Camera-type eye (tissue), 1 donor: ENCODE measurements around the gene PDAP1. TPM values are rescaled to one million over a fixed set of nuclear protein-coding genes. Genes with fewer than 3 reads are reported as not detected.

Source experiments
- total RNA-seq: library from RNA; depleted of rRNA; stranded (reverse); fragments of >200 nt; gene quantifications from one replicate; pipeline ENCODE4 v1.2.3, GENCODE V29; 2014

The PDAP1 gene, protein sequence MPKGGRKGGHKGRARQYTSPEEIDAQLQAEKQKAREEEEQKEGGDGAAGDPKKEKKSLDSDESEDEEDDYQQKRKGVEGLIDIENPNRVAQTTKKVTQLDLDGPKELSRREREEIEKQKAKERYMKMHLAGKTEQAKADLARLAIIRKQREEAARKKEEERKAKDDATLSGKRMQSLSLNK
- 58.3 TPM for total RNA-seq

DNA sequence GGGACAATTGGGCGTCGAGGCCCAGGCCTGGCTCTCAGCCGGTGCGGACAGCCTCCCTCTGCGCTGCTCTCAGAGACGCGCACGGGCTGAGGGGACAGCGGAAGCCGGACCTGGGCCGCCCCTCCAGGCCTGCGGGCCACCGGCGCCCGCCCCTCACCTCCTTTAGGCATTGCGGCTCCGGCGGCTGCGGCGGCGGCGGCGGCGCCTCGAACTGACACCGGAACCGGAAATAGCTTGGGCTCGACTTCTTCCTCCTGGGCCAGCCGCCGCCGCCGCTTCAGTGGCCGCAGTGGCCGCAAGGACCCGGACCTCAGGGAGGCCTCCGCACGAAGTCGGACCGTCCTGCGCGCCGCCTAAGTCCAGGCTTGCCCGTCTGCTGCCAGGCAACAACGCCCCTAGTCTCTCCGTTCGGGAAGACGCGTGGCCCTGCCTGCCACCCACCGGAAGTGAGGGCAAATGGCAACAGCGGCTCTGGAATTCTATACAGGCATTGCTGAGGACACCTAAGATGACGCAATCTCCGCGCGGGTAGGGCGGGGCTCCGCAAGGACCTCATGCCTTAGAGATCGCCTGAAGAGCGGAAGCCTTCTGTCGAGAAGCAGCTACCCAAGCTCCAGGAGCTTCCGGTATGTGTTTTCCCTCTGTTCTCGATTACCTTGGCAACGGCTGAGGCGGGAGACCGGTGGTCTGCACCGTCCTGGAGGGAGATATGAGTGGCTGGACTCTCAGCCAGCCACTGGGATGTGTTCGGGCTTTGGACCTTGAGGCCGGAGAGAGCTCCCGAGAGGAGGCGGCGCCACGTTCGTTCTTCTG is at the start of gene PDAP1, which contains the start of gene BUD31:
Gene PDAP1 (minus strand): TSS at position 219 of the 813 bp plus-strand sequence. CDS start 49 bp downstream, at position 170.
Gene BUD31 (plus strand): TSS at position 591 of the 813 bp plus-strand sequence. CDS start 2,124 bp downstream, outside the sequence.

DNA sequence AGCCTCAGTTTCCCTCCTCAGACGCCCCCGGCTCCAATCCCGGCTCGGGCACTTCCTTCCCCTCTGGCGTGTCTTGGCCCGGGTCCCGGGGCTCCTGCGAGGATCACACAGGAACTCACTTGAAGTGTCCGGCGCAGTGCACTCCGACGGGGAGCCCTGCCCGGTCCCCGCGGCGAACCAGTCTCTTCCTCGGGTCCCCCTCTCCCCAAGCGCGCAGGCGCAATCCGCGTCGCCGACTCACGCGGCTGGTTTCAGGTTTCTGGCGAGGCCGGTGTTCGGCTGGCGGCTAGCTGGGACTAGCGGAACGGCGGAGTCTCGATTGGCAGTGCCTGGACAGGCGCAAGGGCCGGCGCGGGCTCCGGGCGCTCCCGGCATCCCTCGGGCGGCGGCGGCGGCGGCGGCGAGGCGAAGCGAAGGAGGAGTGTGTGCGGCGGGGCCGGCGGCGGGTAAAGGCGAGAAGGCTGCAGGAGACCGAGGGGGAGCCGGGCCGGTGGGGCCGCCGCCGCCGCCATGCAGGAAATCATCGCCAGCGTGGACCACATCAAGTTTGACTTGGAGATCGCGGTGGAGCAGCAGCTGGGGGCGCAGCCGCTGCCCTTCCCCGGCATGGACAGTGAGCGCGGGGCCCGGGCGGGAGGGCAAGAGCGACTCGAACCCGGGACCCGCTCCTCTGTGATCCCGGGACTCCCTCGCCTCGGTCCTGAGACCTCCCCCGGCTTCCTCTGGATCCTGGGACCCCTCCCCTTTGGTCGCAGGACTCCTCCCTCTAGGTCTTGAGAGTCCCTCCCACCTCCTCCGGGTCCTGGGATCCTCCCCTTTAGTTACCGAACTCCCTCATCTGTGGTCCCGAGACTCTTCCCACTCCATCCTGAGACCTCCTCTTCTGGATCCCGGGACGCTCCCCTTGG is 30.4 kb upstream of the PDAP1 start, which contains the start of the genes CPSF4 and PTCD1:
Gene CPSF4 (plus strand): TSS at position 371 of the 908 bp plus-strand sequence. CDS start 140 bp downstream, at position 511.
Gene PTCD1 (minus strand): TSS at position 226 of the 908 bp plus-strand sequence. CDS start 3,556 bp downstream, outside the sequence.

DNA sequence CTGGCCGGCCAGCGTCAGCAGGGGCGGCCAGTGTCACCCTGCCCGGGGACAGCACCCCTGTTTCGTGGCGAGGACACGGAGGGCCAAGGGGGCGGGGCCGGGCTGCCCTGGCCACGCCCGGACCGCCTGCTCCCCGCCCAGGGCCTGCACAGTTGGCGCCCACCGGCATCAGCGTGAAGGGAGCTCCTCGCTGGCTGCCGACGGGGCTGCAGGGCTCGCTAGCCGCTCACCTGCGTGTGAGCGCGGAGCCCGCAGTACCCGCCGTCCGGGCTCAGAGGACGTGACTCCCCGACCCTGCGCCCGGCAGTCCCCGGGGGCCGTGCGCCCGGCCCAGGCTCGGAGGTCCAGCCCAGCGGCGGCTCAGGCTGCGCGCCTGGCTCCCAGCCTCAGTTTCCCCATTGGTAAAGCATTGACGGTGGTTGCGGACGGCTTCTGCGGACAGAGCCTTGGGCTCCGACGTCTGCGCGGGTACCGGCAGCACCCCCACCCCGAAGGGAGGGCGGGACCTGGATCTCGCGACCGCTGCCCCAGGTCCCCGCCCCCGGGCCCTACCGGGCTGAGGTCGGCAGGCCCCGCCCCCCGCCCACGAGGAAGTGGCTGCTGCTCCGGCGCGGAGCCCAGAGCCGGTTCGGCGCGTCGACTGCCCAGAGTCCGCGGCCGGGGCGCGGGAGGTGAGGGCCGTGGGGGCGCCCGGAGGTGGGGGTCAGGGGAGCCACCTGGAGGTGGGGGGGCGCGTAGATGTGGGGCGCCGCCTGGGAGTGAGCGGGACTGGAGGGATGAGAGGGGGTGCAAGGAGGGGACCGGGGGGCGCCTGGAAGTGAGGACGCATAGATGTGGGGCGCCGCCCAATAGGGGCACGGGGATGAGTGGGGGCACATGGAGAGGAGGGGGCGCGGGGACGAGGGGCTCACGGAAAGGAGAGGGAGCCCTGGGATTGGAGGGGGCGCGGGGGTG is 34.0 kb downstream of the PDAP1 start, which contains the start of gene ARPC1B:
Gene ARPC1B (plus strand): TSS at position 620 of the 954 bp plus-strand sequence. CDS start 10,985 bp downstream, outside the sequence.

Other genes starting within 250 kb of the PDAP1 start
- gene KPNA7, start 200.5 kb downstream of the PDAP1 start, total RNA-seq: not detected
- gene MYH16, start 135.8 kb downstream of the PDAP1 start, total RNA-seq: not detected
- gene ARPC1A, start 82.7 kb downstream of the PDAP1 start, total RNA-seq: 74.1 TPM
- gene ARPC1B, start 33.9 kb downstream of the PDAP1 start, total RNA-seq: 41.9 TPM
- 43.3 TPM for gene BUD31, start 372 bp upstream of the PDAP1 start, total RNA-seq
- gene PTCD1, start 30.2 kb upstream of the PDAP1 start, total RNA-seq: 8.8 TPM
- gene CPSF4, start 30.3 kb upstream of the PDAP1 start, total RNA-seq: 26.4 TPM
- 513 TPM for gene ATP5MF, start 57.6 kb upstream of the PDAP1 start, total RNA-seq
- 32.5 TPM for gene ZNF789, start 64.3 kb upstream of the PDAP1 start, total RNA-seq
- gene ZNF394, start 91.7 kb upstream of the PDAP1 start, total RNA-seq: 35.1 TPM
- 19.4 TPM for gene ZKSCAN5, start 96.1 kb upstream of the PDAP1 start, total RNA-seq
- 21.8 TPM for gene FAM200A, start 143.5 kb upstream of the PDAP1 start, total RNA-seq
- 113 TPM for gene ZNF655, start 150.0 kb upstream of the PDAP1 start, total RNA-seq
- not detected for gene TMEM225B, start 189.7 kb upstream of the PDAP1 start, total RNA-seq
- gene ZSCAN25, start 208.3 kb upstream of the PDAP1 start, total RNA-seq: 29.7 TPM